Dermis blood vessel endothelial cell (primary cell): ENCODE data around the gene ASMTL. TPM values are rescaled to one million over a fixed set of nuclear protein-coding genes. Genes with fewer than 3 reads are reported as not detected.
"Not testable (repeated sequence)": the region's sequence is repeated elsewhere in the genome, so short reads cannot be mapped to it uniquely, and the experiment has no call there.

ENCODE experiments used
- DNase-seq: peaks from one replicate; pipeline ENCODE4 v3.0.0; 2010
- total RNA-seq: library from RNA; depleted of rRNA; stranded (reverse); fragments of >200 nt; gene quantifications from 2 replicates; pipeline ENCODE4 v1.2.3, GENCODE V29; 2014

ASMTL gene, protein sequence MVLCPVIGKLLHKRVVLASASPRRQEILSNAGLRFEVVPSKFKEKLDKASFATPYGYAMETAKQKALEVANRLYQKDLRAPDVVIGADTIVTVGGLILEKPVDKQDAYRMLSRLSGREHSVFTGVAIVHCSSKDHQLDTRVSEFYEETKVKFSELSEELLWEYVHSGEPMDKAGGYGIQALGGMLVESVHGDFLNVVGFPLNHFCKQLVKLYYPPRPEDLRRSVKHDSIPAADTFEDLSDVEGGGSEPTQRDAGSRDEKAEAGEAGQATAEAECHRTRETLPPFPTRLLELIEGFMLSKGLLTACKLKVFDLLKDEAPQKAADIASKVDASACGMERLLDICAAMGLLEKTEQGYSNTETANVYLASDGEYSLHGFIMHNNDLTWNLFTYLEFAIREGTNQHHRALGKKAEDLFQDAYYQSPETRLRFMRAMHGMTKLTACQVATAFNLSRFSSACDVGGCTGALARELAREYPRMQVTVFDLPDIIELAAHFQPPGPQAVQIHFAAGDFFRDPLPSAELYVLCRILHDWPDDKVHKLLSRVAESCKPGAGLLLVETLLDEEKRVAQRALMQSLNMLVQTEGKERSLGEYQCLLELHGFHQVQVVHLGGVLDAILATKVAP
- total RNA-seq, result 9.7 and 12.5 TPM in 2 replicates

DNA sequence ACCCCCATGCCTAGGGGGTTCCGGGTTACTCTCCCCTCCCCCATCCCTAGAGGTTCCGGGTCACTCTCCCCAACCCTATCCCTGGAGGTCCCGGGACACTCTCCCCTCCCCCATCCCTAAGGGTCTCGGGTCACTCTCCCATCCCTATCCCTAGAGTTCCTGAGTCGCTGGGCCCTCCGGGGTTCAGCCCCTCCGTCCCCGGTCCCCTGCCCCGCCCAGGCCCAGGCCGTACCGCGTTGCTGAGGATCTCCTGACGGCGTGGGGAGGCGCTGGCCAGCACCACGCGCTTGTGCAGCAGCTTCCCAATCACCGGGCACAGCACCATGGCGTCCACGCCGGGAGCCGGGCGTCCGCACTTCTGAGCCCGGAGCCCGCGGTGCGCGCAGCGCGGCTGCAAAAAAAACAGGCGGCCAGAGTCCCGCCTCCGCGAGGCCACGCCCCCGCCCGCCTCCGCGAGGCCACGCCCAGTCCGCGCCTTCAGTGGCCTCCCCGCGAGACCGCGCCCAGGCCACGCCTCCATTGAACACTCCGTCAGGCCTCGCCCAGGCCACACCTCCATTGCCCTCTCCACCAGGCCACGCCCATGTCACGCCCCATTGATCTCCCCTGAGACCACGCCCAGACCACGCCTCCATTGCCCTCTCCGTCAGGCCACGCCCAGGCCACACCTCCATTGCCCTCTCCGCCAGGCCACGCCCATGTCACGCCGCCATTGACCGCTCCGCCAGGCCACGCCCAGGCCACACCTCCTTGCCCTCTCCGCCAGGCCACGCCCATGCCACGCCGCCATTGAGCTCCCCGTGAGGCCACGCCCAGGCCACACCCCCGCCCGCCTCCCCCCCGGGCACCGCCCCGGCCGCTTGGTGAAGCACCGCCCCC, at the start of gene ASMTL:
Gene ASMTL (minus strand): TSS at position 394 of the 879 bp plus-strand sequence. CDS start 69 bp downstream, at position 325.
- DNase-seq, result peak; percentile 100

DNA sequence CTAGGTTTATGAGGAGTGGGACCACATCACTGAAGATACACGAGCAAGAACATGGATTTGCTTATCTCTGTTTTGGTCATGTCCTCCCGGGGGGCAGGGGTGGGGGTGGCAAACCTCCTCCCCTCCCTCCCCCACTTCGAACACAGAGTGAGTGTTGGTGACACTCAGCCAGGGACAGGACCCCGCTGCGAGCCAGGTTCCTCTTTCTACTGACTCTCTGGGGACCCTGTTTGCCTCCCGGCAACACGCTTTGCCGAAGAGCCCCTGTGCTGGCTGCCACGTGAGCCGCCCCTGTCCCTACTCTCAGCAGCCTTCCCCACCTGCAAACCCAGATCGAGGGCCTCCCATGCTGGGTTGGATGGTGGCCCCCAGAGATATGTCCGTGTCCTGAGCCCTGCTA, 49.5 kb upstream of the ASMTL start:
- DNase-seq, result no peak

DNA sequence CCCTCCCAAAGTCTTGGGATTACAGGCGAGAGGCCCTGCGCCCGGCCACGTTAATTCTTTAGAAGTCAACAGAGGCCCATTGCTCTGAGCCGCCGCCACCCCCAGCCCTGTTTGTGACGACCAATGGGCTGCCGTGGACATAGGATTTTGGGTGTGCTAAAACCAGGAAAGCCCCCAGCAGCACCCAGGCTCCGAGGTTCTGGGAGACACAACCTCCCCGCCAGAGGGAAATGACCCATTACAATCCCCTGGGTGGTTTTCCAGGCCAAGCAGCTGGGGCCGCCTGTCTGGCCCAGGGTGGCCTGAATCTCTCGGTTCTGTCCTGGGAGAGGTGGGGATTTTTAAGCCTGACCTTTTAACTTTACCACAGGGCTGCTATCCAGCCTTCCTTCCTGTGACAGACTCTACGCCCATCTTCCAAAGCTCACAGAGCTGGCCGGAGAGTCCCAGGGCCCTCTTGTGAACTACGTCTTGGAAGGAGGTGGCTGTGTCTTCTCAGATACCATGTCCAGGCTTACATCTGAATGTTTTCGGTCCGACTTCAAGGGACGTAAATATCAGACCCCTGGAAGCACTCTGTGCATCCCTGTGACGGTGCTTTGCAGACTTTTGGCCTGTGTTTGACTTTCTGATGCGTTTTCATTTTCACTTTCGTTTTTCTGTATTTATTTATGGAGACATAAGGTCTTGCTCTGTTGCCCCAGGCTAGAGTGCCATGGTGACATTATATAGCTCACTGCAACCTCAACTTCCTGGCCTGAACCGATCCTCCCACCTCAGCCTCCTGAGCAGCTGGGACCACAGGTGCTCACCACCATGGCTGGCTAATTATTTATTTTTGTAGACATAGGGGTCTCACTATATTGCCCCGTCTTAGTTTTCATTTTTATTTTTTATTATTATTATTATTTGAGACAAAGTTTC, 48.3 kb upstream of the ASMTL start:
- DNase-seq, result peak; percentile 13

DNA sequence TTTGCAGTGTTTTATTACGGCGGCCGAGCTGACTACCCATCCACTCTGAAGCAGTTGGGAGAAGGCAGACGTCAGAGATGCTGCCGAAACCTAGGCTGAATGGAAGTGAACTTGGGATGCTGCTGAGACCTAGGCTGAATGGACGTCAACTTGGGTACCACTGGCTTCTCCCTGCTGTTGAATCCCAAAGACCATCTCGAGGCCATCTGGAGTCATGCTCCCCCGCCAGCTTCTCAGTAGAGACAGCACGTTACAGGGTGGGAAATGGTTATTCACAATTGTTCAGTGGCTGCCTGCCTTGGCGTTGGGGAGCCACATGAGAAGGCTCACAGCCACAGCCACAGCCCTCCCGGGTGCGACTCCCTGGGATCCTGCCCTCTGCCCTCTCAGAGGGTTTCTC, 43.4 kb upstream of the ASMTL start:
- DNase-seq, result no peak

DNA sequence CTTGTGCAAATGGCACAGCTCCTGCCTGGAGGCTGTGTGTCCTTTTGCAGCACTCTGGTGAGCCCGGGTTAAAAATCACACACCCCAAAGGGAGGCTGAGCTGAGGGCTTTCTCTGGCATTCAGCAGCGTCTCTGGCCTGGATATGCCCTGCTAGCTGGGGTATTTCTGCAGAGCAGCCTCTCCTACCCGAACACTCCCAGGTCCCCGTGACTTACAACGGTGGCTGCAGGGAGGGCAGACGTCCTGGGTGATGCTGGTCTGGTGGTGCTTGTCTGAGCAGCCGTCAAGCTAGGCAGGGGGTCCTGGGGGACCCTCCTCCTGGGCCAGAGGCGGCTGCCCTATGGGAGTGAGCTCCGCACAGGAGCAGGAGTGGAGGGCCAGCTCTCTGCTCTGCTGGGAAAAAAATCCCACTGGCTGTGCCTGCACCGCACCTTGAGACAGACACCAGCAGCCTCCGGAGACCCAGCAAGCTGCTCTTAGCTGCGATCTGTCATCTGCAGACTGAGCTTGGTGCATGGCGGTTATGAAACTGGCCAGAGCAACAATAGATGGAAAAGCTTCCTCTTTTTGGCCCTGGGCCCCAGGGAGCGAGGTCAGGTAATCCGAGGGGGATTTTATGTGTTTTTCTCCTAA, 41.3 kb upstream of the ASMTL start:
- DNase-seq, result no peak

DNA sequence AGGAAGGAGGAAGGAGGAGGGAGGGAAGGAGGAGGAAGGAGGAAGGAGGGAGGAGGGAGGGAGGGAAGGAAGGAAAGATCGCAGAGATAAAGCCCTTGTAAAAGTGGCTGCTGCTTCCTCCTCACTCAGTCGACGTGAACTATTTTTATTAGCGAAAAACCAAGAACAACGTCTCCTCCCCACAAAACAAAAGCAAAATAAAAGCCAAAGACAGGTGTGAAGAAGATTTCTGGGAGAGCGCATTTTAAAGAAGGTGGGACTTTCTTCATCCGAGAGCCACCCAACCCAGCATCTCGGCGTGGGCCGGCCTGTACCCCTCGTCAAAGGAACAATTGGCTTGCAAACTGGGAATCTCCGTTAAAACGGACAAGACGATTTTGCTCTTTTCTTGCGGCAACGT, 40.7 kb upstream of the ASMTL start:
- DNase-seq, result no peak

DNA sequence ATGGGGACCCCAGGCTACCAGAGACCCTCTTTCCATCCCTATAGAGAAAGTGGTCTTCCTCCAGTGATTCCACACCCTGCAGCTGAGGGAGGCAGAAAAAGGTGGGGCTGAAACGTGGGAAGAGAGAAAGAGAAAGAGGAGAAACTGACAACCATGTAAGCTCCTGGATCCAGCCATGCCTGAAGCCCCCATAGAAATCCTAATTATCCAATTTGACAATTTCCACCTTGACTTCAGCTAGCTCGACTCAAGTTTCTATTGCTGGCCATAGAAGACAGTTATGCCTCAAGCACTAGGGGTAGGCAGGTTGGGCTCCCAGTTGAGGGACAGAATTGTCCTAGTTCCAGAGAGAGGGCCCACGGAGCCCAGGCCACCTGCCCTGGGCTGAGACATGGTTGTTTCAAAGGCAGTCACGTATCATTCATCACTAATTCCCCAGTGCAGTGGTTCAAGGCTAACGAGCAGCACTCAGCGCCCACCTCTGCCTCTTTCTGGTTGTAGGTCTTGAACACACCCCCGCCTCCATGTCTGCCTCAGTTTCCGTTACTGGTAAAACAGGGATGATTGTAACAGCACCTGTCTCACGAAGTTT, 39.8 kb upstream of the ASMTL start:
- no peak for DNase-seq

DNA sequence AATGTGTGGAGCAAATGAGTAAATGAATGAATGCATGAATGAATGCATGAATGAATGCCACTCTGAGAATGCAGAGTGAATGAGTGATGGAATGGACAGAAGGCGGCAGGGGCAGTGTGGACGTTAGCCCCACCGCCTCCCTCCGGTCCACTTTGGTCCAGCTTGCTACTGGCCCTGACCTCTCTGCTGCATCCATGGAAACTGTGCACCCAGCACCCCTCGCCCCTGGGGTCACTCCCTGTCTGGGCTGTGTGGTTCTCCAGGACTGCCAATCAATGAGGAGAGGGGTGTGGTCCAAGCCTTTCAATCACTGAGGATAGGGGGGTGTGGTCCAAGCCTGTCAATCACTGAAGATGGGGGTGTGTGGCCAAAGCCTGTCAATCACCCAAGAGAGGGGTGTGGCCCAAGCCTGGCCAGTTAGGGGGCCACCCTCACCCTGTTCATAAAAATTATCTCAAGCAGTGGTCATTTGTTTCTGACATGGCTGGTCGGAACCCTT, 39.2 kb upstream of the ASMTL start:
- DNase-seq, result peak; percentile 47

DNA sequence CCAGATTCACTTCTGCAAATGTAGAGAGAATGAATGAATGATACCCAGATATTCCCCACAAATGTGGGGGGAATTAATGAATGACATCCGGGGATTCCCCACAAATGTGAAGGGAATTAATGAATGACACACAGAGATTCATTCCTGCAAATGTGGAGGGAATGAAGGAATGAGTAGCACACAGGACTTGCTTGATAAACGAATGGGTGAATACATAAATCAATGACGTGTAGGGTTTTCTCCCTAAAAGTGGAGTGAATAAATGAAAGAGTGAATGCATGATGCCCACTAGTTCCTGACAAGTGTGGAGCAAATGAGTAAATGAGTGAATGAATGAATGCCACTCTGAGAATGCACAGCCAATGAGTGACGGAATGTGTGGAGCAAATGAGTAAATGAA, 38.5 kb upstream of the ASMTL start:
- DNase-seq, result not testable (repeated sequence)

DNA sequence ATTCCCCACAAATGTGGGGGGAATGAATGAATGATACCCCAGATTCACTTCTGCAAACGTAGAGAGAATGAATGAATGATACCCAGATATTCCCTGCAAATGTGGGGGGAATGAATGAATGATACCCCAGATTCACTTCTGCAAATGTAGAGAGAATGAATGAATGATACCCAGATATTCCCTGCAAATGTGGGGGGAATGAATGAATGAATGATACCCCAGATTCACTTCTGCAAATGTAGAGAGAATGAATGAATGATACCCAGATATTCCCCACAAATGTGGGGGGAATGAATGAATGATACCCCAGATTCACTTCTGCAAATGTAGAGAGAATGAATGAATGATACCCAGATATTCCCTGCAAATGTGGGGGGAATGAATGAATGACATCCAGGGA, 38.0 kb upstream of the ASMTL start:
- DNase-seq, result not testable (repeated sequence)

DNA sequence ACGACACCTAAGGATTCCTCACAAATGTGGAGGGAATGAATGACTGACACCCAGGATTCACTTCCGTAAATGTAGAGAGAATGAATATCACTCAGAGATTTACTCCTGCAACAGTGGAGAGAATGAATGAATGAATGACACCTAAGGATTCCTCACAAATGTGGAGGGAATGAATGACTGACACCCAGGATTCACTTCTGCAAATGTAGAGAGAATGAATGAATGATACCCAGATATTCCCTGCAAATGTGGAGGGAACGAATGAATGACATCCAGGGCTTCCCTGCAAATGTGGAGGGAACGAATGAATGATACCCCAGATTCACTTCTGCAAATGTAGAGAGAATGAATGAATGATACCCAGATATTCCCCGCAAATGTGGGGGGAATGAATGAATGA, 36.6 kb upstream of the ASMTL start:
- DNase-seq, result not testable (repeated sequence)

DNA sequence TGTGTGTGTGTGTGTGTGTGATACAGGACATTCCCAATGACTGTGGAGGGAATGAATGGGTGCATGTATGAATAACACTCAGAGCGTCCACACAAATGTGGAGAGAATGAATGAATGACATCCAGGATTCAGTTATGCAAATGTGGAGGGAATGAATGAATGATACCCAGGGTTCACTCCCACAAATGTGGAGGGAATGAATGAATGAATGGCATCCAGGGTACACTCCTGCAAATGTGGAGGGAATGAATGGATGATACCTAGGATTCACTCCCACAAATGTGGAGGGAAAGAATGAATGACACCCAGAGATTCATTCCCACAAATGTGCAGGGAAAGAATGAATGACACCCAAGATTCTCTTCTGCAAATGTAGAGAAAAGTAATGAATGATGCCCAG, 36.0 kb upstream of the ASMTL start:
- DNase-seq, result no peak

DNA sequence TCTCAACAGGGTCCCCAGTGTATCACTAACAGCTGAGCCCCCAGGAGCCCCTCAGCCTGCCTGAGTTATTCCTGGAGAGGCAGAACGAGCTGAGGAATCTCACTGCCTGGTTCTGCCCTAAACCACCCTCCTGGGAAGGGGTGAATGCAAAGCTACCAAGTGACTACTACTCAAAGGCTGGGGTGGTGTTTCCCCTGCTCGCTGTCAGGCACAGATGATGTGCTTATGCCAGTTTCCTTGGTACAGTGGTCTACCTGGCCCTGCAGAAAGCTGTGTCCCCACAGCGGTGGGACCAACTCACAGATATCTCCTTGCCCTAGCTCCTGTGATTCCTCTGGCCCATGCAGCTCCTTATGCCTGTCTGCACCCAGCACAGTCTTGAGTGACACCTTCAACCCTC, 35.4 kb upstream of the ASMTL start:
- no peak for DNase-seq

DNA sequence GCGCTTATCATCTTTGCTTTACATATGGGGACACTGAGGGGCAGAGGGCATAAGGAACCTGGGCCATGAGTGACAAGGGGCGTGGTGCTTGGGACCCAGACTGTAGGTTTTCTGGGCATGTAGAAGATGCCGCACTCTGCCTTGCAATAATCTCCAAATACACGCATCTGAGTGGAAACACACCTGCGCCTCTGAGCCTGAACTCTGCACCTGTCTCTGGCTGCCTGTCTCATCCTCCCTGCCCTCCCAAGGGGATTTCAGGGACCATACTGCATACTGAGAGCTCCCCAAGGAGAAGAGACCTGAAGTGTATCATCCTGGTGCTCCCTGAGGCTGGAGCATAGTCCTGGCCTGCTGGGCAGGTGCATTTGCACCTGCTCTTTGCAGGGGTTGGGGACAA, 34.7 kb upstream of the ASMTL start:
- DNase-seq, result no peak

DNA sequence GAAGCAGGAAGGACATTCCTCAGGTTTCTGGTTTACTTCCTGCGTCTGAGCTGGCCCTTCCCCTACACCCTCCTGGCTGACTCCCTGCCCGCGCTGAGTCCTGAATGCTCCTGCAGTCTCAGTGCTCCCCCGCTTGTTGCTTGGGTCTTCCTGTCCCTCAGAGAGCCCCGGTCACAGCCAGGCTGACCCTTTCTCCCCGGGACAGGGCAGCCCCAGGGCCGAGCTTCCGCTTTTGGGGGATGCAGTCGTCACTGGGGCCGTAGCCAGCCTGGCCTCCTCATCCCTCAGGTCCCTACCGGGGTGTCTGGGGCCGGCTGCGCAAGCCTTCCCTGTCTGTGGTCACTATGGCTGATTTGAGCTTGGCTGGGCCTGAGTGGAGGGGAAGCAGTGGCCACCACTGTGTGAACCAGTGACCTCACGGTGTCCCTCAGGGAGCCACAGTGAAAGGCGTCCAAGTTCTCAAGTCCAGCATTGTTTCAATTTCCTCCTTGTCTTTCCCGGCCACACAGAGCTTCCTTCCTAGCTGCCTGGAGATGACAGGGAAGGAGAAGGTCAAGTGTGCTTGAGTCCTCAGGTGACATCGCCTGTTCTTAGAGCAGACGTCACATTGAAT, 34.1 kb upstream of the ASMTL start:
- peak; percentile 68 for DNase-seq

DNA sequence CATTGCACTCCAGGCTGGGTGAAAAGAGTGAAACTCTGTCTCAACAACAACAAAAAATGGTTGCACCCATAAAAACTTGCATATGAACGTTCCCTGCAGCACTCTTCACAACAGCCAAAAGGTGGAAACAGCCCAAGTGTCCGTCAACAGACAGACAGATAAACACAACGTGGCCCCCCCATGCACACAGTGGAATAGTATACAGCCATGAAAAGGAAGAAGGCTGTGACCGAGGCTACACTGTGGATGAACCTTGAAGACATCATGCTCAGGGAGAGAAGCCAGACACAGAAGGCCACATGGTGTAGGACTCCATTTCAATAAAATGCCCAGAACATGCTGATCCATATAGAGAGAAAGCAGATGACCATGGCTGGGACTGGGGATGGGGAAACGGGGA, 33.5 kb upstream of the ASMTL start:
- DNase-seq, result no peak

DNA sequence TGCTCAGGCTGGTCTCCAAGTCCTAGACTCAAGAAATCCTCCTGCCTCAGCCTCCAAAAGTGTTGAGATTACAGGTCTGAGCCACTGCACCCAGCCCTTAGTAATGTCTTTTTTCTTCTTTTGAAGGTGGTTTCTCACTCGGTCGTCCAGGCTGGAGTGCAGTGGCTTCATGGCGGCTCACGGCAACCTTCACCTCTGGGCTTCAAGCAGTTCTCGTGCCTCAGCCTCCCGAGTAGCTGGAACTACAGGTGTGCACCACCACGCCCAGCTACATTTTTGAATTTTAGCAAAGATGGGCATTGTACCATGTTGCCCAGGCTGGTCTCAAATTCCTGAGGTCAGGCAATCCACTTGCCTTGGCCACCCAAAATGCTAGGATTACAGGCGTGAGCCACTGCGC, 32.3 kb upstream of the ASMTL start:
- no peak for DNase-seq

DNA sequence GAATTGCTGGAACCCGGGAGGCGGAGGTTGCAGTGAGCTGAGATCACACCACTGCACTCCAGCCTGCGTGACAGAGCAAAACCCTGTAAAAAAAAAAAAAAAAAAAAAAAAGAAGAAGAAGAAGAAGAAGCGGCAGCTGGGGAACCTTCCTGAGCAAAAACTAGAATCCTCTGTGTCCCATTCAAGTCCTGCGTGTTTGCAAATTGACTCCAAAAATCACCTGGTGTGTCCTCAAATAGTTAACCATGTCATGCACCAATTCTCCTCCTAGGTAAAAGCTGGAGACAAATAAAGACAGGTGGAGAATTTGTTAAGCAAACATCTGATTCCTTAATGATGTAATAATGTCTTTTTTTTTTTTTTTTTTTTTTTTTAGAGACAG, 31.9 kb upstream of the ASMTL start:
- no peak for DNase-seq

DNA sequence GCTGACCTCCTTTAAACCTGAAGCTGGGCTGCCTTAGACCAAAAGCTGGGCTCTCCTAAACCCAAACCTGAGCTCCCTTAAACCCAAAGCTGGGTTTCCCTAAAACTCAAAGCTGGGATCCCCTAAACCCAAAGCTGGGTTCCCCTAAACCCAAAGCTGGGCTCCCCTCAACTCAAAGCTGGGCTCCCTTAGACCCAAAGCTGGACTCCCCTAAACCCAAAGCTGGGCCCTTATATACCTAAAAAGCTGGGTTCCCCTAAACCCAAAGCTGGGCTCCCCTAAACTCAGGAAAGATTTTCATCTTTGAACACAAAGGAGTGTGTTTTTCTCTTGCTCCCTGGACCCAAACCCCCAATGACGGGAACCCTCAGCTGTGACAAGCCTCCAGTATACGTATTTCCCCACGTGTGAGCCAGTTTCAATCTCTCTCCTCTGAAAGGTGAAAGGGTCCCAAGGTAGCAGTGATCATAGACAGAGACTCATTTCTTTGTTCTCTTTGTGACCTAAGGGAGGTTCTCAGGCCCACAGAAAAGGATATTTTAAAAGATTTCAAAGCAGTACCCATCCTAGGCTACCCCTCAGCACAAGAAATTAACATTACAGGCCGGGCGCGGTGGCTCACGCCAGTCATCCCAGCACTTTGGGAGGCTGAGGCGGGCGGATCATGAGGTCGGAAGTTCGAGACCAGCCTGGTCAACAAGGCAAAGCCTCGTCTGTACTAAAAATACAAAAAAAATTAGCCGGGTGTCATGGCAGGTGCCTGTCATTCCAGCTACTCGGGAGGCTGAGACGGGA, 31.3 kb upstream of the ASMTL start:
- DNase-seq, result no peak

DNA sequence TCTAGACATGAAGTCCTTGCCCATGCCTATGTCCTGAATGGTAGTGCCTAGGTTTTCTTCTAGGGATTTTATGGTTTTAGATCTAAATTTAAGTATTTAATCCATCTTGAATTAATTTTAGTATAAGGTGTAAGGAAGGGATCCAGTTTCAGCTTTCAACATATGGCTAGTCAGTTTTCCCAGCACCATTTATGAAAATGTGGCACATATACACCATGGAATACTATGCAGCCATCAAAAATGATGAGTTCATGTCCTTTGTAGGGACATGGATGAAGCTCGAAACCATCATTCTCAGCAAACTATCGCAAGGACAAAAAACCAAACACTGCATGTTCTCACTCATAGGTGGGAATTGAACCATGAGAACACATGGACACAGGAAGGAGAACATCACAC, 29.8 kb upstream of the ASMTL start:
- DNase-seq, result not testable (repeated sequence)
